Right ventricle myocardium superior (tissue), 1 donor: ENCODE data around the gene SMIM5. TPM values are rescaled to one million over a fixed set of nuclear protein-coding genes. Genes with fewer than 3 reads are reported as not detected.

ENCODE experiments used
- ATAC-seq: fragments of 200-7000 bp; cut with Tn5 transposase; one replicate; pipeline ENCODE4 v1.9.1; 2020; ENCODE audit warnings: mild to moderate bottlenecking; ENCODE audit not compliant: poor library complexity
- DNase-seq: peaks from one replicate; pipeline ENCODE4 v3.0.0-alpha.2; 2020
- intact Hi-C: fragments of 100-400 bp; cut with DNase I; formaldehyde crosslinking; loops from one replicate; pipeline ENCODE4 v1.11.2; 2022
- total RNA-seq: library from RNA; stranded (reverse); fragmentation: NEBNext Ultra II Directional; extraction: Animal tissue kit (Norgen Biotek cat#: 25700); gene quantifications from one replicate; pipeline ENCODE4 v1.2.1, GENCODE V29; 2021
- donor health status: DM: no; HTN: yes; CAD: no; lungs with severe emphysema.

Gene SMIM5
- total RNA-seq, 1 donor from 2014 or later: 12.5 TPM

DNA sequence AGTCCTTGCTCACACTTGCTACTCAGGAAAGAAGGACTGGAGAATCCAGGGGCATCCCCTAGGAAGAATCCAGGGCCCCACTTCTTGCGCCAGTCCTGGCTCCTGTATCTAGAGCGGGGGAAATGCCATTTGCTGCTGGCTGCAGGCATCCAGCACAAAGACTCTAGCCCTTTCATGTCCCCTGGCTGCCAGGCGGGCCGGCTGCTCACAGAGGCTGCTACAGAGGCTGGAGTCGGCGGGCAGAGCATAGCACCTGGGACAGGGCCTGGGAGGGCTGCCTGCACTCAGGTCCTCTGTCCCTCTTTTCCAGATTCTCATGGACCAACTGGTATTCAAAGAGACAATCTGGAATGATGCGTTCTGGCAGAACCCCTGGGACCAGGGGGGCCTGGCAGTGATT lies 13.8 kb downstream of the SMIM5 start:
- no peak for ATAC-seq
- DNase-seq: no peak
- intact Hi-C loops: no loop called here

DNA sequence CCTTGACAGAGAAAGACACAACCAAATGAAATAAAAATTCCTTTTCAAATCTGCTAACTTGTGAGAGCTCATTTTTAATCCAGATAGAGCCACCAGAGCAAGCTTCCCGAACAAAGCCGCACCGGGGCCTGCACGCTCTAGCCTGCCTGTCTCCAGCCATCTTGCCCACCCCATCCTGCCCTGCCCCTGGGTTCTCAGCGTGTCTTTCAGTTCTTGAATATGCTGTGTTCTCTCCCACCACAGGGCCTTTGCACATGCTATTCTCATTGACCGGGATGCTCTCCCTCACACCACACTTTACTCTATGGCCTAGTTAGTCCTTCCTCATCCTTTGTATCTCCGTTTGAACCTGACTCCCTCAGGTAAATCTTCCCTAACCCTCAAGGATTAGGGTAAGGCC lies 14.7 kb downstream of the SMIM5 start:
- DNase-seq (no peak), ATAC-seq (no peak)
- intact Hi-C loops: no loop called here

DNA sequence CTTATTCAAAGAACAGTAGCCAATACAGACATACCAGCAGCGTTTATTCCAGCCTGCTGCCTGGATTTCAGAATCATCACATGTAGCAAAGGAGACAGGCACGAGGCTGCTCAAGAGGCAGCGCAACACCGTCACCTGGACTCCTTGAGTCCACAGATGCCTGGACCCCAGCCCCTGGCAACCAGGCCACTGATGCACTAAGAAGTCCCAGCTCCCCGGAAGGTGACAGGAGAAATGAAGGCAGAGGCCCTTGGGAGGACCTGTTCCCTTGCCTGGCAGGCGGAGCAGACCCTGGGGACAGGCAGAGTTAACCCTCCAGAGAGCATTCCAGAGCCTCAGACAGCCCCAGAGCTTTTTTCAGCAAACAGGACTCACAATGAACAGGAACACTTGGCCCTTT lies 16.5 kb downstream of the SMIM5 start:
- intact Hi-C loops: no loop called here
- ATAC-seq (no peak), DNase-seq (no peak)

DNA sequence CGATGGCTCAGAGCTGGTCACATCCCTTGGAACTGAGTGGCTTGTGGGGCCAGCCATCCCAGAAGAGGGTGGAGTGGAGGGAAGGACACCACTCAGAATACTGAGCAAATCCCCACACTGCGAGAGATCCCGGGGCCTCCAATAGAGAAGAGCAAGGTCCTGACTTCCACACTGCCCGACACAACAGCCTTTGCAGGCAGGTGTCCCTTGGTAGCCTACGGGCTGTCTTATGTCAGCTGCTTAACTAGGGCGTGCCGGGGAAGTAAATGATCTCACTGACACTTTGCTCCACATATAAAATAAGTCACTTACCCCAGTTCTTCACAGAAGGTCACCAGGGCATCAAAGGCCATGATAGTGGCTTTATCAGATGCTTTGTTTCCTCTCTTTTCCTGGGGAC lies 17.6 kb downstream of the SMIM5 start:
- DNase-seq: no peak
- intact Hi-C loops: no loop called here
- no peak for ATAC-seq

DNA sequence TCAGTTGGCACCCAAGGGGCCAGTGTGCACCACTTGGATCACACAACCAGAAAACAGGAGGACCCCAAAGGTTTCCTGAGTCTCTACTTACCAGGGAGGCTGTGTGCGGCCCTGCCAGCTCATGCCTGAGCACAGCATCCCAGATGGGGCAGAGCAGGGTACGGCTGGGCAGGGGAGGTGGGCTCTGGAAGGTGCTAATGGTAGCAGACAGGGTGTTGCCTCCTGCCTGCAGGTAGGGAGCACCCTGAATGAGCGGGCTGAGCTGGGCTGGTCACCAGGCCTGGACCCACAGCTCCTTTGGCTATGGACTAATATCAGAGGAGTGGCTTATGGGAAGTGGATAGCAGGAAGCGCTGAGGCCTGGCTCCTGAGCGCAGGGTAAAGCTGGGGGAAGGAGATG lies 19.1 kb downstream of the SMIM5 start:
- intact Hi-C loops: no loop called here
- DNase-seq (no peak), ATAC-seq (no peak)

DNA sequence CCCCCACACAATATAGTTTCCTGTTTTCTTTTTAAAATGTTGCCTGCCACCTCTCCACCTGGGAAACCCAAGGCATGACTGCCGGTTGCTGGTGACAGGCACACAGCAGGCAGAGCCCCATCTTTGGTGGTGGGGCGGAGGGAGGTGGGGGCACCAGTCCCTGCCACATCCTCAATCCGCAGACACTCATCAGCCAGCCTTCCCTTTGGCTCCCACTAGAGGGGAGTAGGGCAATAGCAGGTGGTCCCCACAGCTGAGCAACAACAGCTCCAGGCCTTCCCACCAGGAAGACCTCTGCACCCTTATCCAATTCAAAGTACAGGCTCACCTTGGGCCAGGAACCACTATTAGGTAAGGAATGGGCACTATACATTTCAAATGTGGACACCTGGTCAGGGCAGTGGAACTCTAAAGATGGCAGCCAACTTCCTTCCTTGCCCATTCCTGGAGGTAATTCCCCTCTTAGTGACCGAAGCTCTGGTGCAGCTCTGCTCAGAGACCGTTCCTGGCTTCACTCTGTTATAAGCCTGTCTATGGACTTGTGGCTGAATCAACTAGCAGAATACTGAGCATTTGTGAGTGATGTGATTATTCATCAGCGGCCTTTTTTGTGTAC lies 19.8 kb downstream of the SMIM5 start:
- no peak for DNase-seq
- peak; percentile 72 for ATAC-seq
- intact Hi-C loops: no loop called here

DNA sequence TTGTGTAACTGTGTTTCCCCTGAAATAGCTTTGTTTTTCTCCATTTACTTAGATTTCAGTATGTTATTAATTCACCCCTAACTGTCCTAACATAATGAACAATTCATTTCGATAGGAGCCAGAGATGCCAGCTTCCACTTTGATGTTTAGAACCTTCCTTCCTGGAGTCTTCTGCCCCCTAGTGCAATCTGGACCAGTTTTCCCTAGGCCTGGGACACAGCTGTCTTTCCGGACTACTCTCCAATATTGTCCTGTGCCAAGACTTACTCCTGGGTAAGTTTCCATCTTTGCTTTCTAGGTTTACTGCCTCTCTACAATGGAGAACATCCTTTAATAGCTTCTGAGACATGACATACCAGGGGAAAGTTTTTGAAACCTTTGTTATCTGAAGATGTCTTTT lies 20.9 kb downstream of the SMIM5 start:
- intact Hi-C loops: no loop called here
- DNase-seq (no peak), ATAC-seq (no peak)

DNA sequence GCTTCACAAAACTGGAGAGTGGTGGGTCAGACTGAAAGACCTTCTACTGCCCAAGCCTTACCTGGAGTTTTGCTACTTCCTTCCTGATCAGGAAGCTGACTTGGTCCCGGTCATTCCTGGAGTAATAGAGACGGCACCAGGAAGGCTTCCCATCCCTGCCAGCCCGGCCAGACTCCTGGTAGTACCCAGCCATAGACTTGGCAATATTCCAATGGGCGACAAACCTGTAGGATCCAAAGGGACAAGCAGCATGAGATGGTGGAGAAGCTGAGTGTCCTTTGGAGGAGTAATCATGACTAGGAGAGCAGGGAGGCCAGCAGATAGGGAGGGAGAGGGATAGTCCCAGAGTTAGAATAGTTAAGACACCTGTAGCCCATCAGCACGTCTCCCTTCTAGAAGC lies 25.0 kb downstream of the SMIM5 start:
- DNase-seq (no peak), ATAC-seq (no peak)
- intact Hi-C loops: no loop called here

DNA sequence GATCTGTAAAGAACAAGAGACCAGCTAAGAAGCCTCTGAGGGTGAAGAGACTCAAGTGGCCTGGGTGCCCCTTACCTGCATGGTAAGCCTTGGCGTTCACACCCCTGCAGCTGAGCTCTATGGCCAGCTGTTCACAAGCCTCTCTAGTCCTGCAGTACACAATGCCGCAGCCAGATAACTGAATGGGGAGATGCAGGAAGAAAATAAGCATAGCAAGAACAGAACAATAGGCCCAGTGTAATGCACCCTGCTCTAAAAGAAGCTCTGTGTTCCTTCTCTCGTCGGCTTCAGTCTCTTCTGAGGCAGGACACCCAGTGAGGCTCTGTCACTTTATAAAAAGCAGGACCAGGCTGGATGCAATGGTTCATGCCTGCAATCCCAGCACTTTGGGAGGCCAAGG lies 28.3 kb downstream of the SMIM5 start:
- DNase-seq (no peak), ATAC-seq (no peak)
- intact Hi-C loops: no loop called here

DNA sequence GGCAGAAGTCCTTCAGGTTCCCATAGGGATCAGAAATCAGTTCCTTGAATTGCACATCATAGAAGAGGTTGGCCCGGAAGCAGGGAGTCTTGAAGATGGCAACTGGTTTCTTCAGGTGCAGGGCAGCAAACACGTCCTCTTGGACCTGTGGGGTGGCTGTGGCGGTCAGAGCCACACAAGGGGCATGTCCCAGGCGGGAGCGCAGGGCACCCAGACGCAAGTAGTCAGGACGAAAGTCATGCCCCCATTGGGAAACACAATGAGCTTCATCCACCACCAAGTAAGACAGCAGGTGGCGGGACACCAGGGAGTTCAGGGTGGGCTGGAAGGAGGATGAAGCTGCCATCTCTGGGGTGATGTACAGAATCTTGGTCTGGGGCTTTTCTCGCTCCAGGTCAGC lies 29.3 kb downstream of the SMIM5 start:
- DNase-seq (no peak), ATAC-seq (no peak)
- intact Hi-C loops: no loop called here

DNA sequence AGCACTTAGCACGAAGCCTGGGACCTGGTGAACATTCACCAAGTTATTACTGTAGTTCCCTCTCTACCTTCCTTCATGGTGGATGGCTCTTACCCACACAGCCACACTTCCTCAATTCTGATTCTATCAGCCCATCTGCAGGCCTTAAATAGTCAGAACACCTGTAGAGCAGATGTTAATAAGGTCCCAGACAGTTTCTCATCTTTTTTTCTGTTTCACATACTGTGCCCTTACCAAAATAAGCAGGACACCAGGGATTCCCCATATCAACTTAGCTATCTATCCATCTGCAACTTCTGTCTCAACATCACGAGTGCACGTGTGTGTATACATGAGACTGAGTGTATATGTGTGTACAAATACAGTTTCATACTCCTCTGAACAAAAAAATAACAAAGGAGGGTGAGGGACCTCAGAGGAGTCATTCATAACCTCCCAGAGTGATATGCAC lies 30.9 kb downstream of the SMIM5 start:
- intact Hi-C loops: no loop called here
- no peak for ATAC-seq

DNA sequence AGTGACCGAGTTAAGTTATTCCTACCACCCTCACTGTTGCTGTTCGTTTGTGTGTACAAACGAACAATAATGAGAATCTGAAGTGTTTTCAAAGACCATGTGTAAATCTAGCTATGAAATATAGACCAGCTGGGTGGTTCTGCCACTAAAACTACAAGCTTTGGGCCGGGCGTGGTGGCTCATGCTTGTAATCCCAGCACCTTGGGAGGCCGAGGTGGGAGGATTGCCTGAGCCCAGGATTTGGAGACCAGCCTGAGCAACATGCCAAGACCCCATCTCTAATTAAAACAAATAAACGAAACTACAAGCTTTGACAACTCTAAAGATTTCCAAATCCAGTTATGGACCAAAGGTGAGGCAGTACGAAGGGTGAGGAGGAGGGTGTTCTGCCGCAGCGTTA lies 32.7 kb downstream of the SMIM5 start:
- intact Hi-C loops: no loop called here
- DNase-seq (no peak), ATAC-seq (no peak)

More for the DNA sequence above, 30.9 kb downstream of the SMIM5 start:
- no peak for DNase-seq

DNA sequence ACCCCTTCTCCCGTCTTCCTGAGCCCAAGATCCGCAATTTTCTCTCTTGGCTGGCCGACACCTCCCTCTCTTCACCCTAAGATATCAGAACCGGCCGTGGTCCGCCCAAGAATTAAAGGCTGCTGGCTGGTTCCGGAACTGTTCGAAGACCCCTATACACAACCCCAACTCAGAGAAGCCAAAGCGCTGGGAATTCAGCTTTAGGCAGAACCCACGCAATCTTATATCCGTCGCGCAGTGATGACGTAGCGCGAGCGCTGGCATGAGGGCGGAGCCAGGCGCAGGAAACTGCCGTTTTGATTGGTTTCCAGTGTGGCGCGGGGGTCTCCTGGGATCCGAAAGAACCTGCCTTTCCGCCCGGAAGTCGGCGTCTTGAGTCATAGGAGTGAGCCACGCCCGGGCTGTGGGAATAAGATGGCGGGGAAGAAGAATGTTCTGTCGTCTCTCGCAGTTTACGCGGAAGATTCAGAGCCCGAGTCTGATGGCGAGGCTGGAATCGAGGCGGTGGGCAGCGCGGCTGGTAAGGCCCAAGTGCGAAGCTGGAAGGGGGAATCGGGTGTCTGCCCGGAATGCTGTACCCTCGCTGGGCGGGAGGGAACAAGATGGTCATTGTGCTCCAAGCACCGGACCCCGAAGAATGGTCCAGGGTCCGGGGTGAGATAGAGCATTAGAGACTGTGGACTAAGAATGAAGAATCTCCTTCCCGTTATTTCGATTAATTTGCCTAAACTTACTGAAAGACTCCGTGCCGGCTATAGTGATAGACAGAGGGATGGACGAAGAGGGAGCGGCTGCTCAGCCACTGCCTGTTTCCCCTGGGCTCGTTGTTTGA lies 33.9 kb downstream of the SMIM5 start, which contains the start of the genes RECQL5 and SAP30BP:
TSS of gene RECQL5 (minus strand) at position 196 of the 832 bp plus-strand sequence. CDS start 597 bp downstream, outside the sequence.
TSS of gene SAP30BP (plus strand) at position 380 of the 832 bp plus-strand sequence. CDS start at position 415, 35 bp downstream.
- intact Hi-C loops: no loop called here
- ATAC-seq (peak; percentile 100), DNase-seq (peak; percentile 98)

DNA sequence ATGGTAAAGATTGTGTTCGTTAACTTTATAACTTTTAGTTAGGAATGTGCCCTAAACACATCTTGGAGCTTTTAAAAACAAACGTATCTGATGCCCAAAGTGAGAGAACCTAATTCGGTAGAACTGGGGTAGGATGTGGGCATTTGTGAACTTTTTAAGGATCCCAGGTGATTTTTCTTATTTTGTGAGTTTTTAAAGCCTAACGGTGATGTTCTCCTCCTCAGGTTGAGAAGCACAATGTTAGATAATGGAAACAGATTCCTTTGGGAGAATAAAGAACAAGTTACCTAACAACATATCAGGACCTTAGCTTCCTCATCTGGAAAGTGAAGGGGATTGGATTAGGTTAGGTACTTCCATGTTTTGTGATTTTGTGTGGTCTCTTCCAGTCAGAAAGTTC lies 34.6 kb downstream of the SMIM5 start:
- ATAC-seq (no peak), DNase-seq (no peak)
- intact Hi-C loops: no loop called here

DNA sequence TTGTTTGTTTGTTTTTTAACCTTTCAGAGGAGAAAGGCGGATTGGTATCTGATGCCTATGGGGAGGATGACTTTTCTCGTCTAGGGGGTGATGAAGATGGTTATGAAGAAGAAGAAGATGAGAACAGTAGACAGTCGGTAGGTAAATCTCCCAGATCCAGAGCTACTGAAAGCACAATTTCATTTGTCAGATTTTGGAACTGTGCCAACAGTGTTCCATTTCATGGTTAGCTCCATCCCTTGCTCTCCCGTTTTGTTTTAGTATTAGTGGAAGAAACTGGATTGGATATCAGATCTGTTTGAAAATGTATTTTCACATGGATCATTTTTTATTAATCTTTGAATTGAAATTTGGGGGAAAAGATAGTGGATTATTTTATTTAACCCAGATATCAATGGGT lies 35.3 kb downstream of the SMIM5 start:
- DNase-seq: no peak
- intact Hi-C loops: no loop called here
- no peak for ATAC-seq

DNA sequence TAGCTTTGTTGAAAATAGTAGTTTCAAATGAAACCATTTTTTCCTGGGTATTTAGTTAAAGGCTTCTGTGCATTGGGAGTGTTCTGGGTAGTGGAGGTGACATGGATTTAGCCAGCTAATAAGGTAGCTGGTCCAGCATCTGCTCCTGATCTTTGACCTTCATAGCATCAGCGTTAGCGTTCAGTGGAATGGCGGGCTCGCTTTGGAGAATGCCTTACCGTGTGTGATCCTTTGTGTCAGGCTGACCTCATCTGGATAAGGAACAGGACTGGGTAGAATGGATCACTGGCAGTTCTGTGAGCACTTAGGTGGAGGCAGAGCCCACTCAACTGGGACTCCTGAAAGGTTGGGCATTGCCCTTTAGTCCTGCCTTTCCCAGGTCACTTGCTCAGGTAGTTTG lies 37.6 kb downstream of the SMIM5 start:
- ATAC-seq: no peak
- DNase-seq: no peak
- intact Hi-C loops: no loop called here

DNA sequence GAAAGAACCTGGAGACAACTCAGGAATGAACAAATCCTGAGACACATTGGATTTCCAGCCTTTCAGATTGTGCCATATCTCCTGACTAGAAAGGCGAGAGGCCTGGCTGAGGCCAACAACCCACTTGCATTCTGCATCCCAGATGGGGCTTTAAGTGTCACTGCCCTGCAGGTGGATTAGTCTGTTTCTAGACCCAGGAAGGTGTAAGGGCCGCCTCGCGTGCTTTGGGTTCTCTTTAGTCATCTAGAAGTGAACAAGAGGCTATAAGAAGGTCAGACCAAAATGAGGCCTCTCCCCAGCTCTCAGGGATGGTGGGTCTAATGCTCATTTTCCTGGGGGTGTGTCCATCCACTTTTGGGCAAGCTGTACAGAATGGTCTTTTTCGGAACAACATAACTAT lies 38.8 kb downstream of the SMIM5 start:
- intact Hi-C loops: no loop called here
- DNase-seq (no peak), ATAC-seq (no peak)

DNA sequence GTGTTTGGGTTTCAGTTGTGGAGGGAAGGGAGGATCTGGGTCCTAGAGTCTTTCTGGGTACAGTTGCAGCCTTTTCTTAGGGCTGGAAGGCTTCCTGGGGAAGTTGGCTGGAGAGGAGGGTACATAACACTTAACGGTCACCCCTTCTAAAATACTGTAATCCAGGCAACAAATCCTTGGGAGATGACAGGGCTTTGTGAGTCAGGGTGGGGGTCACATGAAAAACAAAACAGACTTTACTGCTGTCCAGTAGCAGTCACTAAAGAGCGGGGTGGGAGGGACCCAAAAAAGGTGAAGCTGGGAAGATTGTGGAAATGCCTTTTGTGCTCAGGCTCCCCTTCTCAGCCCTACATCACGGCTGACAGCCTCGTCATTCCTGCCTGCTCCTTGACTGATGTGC lies 40.3 kb downstream of the SMIM5 start:
- intact Hi-C loops: no loop called here
- ATAC-seq: no peak

DNA sequence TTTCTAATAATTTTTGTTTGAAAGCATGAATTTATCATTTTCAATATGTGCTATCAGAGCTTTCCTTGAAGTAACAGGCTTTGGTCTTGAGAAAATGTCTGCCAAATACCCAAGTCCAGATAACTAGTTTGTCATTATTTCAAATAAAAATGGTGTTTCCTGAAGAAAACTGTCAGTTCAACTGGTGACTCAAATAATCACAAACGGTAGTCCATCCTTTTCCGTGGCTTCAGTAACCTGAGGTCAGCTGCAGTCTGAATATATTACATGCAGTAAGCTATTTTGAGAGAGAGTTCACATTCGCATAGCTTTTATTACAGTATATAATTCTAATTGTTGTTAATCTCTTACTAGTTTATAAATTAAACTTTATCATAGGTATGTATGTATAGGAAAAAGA lies 43.2 kb downstream of the SMIM5 start:
- DNase-seq (no peak), ATAC-seq (no peak)
- intact Hi-C loops: no loop called here

More for the DNA sequence above, 40.3 kb downstream of the SMIM5 start:
- DNase-seq: no peak

DNA sequence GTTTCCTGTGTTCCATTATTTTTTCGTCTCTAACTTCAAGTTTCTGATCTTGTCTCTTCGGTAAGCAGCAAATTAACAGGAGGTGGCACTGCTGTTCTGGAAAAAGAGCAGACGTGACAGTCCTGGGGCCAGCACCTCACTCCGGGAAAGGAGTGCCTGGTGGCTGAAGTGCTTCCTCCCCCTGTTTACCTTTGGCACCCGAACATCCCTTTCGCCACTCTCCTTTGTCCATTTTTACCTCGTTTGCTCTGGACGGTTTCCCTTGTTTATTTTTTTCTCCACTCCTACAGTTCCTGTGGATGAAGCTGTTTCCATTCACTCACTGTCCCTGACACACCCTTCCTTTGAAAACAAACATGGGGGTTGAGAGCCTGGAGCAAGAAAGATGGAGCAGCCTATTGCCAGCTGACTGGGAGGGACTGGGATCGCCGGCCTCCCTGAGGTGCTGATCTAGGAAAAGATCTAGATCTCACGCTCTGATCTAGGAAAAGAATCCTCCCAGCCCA lies 46.5 kb downstream of the SMIM5 start:
- intact Hi-C loops: loop anchor here (2.0 kb wide), 1 partner anchor 69 kb away; no protein-coding TSS in a partner anchor
- DNase-seq (no peak), ATAC-seq (peak; percentile 67)
